Fibroblast of mammary gland (primary cell): Measurements from ENCODE around the gene GRIK2.

Experiments
- DNase-seq: peaks from one replicate; pipeline ENCODE4 v3.0.0-alpha.2; 2010; ENCODE audit warnings: low read depth
- H3K4me3 ChIP-seq: 2 replicates; pipeline ENCODE4 v1.5.1; 2011; ENCODE audit warnings: low read depth, mild to moderate bottlenecking, low read length, moderate library complexity; ENCODE audit not compliant: control insufficient read depth
- CTCF ChIP-seq: conservative IDR thresholded peaks from 2 replicates; pipeline ENCODE4 v1.5.1; 2011; ENCODE audit warnings: low read depth, low read length, inconsistent platforms; ENCODE audit not compliant: control insufficient read depth, insufficient read depth

The GRIK2 gene

GRCh38 chr6:101803136-101803535 is 409.6 kb downstream of the GRIK2 start:
- TF ChIP-seq CTCF = no peak
- H3K4me3 ChIP-seq = no peak overlapping the region
- no peak for DNase-seq

GRCh38 chr6:101806241-101806640 is 412.7 kb downstream of the GRIK2 start:
- no peak overlapping the region for H3K4me3 ChIP-seq
- no peak for TF ChIP-seq CTCF
- DNase-seq = peak; percentile 63

GRCh38 chr6:101811108-101811507 is 417.6 kb downstream of the GRIK2 start:
- H3K4me3 ChIP-seq = no peak overlapping the region
- no peak for TF ChIP-seq CTCF
- DNase-seq = no peak

DNA sequence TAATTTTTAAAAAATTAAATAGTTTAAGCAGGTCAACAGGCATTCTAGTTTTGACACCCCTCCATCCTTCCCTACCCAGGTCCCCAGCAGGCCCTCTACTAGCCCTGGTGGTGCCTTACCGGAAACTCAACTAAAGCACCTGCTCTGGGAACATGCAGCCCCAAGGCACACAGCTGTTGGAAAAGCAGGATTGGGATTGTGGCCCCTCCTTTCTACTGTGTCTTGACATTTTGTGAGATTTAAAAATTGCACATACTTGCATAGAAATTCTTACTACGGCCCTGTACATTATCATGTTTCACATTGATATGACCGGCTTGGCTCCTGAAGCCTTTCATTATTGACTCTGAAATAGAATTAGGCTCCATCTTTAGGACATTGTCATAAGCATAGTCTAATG is 423.2 kb downstream of the GRIK2 start:
- TF ChIP-seq CTCF = no peak
- DNase-seq = no peak
- no peak overlapping the region for H3K4me3 ChIP-seq

DNA sequence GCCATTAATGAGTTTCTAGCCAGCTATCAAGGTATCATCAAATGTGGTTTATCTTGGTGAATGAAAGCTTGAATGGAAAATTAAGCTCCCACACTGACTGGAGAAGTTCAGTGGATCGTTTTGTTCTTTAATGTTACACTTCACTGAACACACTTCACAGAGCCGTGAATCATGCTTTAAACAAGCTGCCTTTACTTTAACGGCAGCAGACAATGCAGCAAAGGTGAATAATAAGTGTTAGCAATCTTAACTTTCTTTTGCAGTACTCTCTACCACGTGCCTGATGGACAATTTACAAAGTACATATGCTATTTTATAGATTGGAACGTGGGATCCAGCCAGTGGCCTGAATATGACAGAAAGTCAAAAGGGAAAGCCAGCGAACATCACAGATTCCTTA is 424.5 kb downstream of the GRIK2 start:
- H3K4me3 ChIP-seq = no peak overlapping the region
- no peak for DNase-seq
- TF ChIP-seq CTCF = no peak

GRCh38 chr6:101824551-101825345 is 431.2 kb downstream of the GRIK2 start:
- DNase-seq = no peak
- TF ChIP-seq CTCF = no peak
- H3K4me3 ChIP-seq = no peak overlapping the region
